NCI-H2029 (cell line): ENCODE results near the gene NTNG1.

Experiments used
- DNase-seq: peaks from one replicate; lab custom pipeline; 2025; lab: John Stamatoyannopoulos, UW

Gene NTNG1

DNA sequence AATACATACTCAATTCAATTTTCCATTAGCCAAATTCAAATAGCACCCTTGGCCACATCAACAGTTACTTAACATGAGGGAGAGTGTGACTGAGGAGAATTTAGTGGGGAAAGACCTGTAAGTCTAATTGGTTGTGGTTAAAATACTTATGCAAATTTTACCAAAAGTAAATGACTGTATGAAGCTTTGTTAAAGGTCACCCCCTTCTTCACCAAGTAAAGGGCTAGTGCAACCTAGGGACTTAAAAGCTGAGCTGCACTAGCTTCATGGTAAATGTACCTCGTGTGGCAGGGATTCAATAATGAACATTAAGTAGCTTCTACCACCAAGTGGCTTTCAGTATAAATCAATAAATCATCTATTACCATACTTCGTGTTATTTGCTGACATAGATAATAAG is 372.0 kb downstream of the NTNG1 start:
- DNase-seq, result no peak

DNA sequence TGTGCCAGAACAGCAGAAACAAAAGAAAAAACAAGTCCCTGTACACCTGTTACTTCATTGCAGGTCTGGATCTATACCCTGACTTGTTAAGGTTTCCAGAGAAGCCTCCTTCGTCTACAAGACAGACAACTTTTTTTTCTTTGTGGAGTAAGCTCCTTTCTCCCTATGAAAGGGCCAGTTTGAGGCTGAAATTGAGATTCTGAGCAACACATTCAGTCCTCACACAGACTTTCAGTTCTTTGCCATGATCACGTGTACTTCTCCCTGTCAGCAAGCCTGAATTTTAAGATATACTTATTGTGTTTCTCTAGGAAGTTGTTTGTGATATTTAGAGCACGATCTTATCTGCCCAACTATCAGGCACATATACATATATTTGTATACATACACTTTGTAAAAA is 374.0 kb downstream of the NTNG1 start:
- no peak for DNase-seq

GRCh38 chr1:107515702-107516101 is 374.9 kb downstream of the NTNG1 start:
- no peak for DNase-seq

DNA sequence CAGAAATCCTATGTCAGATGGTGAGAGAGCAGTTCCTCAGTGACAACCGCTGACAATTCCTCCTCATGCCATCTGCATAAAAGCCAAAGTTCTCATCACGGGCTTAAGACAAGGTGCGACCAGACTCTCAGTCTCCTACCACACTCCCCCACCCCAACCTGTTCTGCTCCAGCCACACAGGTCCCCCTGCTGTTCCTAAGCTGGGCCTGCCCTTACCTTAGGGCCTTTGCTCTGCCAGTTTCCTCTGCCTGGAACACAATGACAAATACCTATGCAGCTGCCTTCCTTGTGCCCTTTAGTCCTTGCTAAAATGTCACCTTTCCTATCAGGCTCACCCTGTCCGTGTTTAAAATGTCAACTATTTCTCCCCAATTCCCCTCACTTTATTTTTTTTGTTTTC is 382.2 kb downstream of the NTNG1 start:
- DNase-seq, result no peak

DNA sequence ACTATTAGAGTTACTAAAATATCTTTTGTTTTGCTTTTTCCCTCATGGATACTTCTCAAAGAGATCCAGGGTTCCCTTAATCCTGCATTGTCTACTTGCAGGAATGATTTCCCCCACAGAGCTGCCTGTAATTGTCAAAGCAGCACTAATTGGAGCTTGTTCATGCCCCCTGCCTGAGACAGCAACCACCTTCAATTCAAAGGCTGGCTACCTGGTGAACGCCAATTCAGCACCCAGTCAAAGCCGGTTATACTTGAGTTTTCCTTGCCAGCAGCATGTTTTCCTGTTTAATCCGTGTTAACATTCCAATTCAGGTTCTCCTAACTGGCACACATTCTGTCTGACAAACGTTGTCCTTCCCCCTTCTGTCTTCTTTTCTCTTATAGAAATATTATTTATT is 382.9 kb downstream of the NTNG1 start:
- DNase-seq, result no peak

DNA sequence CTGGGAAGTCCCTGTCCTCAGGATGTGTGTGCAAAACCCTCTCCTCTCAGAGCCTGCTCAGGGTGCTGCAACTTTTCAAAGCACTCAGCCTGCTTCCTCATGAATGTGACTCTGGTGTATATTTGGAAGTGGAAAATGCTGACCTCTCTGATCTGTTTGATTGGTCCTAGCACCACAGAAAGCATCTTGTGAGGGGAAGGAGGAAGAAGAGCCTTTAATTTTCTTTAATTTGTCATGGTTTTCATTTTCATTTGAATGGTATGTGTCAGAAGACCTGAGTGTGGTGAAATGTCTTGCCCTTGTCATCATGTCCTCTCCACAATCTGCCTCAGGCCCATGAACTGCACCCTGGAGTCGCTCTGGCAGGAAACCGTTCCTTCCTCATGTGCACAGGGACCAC is 383.5 kb downstream of the NTNG1 start:
- no peak for DNase-seq

DNA sequence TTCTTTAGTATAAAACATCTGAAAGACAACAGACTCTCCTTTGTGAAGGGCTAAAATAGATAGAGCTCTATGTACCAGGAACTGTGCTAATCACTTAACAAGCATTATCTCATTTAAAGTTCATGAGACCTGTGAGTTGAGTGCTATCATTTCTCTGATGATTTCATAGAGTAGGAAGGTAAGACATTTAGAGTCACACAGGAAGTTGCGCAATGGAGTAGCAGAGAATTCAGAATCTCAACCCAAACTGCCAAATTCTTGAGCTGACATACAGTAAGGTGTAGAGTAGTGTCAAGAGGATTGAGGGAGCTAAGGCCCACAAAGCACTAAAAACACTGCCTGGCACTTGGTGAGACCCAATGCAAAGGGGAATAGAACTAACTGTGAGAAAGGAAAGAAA is 384.3 kb downstream of the NTNG1 start:
- no peak for DNase-seq

GRCh38 chr1:107525961-107526360 is 385.1 kb downstream of the NTNG1 start:
- no peak for DNase-seq

- no peak for DNase-seq
Observed at GRCh38 chr1:107526524-107527198, 385.8 kb downstream of the NTNG1 start.

DNA sequence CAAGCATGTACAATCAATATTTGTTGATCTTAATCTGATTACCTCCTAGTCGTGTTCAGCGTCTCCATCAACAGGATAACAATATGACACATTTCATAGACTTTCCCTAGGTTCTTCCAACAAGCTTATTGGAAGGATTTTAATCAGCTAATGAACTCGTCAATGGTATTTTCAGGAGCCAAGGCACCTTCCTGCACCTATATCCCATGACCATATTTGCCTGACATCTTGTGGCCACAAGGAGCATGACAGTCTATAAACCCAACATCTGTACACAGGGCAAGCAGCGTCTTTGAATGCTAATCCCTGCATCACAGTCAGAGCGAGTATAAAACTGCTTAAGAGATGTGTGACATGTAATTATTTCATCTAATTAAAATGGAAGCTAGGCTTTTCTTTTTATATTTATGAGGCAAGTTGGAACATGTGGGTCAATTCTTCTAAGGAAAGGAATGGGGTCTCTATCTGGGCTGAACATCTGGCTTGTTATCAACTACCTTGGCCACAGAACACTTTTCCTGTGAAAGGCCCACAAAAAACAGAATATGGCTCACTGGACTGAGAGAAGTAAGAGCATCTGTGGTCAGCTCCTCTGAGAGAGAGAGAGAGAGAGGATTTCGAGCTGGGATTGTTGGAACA is 388.8 kb downstream of the NTNG1 start:
- no peak for DNase-seq

DNA sequence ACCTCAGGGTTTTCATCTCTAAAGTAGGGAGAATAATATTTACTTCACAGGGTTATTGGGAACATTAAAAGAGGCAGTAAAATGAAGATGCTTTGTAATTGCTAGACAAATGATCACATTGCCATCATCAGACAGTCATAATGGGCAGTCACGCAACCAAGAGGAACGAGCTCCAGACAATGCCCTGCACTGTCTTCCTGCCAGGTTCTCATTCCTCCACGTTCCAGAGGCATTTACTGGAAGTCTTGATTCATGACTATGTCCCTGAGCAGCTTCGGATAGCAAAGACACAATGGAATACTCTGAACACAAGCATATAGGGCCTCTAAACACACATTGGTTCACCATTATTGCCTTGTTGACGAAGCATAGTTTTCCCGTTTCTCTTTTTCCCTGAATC is 389.7 kb downstream of the NTNG1 start:
- no peak for DNase-seq

GRCh38 chr1:107531065-107531908 is 390.4 kb downstream of the NTNG1 start:
- DNase-seq, result no peak

DNA sequence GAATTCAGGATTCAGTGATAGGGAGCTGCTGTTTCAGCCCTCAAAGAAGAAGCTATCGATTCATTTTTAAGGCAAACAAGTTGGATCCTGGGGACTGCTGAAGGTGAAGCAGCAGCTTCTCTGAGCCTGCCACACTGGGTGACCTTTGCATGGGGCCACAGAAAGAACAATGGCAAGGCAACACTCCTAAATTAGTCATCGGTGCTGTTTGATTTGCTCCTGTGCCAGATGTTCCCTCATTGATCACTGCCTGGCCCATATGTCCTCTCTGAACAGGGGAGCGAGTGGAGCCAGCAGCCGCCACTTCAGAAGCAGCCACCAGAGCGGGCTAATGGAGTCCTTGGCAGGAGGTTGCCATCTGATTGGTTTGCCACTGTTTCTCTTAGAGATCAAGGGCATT is 391.5 kb downstream of the NTNG1 start:
- DNase-seq, result peak; percentile 82
